ENCODE measurements around the gene FOLR2. TPM values are rescaled to one million over a fixed set of nuclear protein-coding genes. Genes with fewer than 3 reads are reported as not detected.
"Not testable (repeated sequence)": the region's sequence is repeated elsewhere in the genome, so short reads cannot be mapped to it uniquely, and the experiment has no call there.

FOLR2 gene
- total RNA-seq, 2 donors from 2014 or later, result not detected

DNA sequence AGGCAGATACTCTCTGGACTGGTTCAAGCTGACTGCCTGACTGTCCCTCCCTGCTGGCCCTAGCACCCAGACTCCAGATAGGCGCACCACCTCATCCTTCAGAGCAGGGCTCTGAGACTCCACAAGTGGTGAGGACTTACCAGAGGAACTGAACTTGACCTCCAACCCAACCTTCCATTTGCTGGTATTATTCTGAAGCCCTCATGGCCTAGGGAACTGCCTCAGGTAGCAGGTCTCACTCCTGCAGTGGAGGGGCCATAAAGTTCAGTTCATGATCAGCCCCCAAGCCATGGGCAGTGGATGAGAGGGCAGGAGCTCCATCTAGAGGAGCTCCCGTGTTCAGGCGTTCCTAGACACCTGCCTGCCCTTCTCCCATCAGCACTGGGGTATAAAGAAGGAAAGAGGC is 35.0 kb upstream of the FOLR2 start:
- H3K27me3 ChIP-seq (ENCODE audit: control insufficient read depth, insufficient read depth, low read length, poor library complexity, severe bottlenecking); H3K9ac ChIP-seq (ENCODE audit: extremely low read depth, low read length, poor library complexity, severe bottlenecking); H3K4me1 Mint-ChIP-seq; H3K4me1 ChIP-seq (ENCODE audit: control insufficient read depth, insufficient read depth, low read length); H3K4me3 Mint-ChIP-seq; H3K36me3 Mint-ChIP-seq (ENCODE audit: low read depth); H3K36me3 ChIP-seq (ENCODE audit: control insufficient read depth, insufficient read depth, low read length); H3K9me3 Mint-ChIP-seq; H3K27ac Mint-ChIP-seq; H3K9me3 ChIP-seq (ENCODE audit: control insufficient read depth, low read length); H3K27ac ChIP-seq (ENCODE audit: low read depth, low read length); H3K4me3 ChIP-seq (ENCODE audit: low read length): not testable (repeated sequence)
- peak; percentile 63 for DNase-seq
- TF ChIP-seq, protein P1, sequence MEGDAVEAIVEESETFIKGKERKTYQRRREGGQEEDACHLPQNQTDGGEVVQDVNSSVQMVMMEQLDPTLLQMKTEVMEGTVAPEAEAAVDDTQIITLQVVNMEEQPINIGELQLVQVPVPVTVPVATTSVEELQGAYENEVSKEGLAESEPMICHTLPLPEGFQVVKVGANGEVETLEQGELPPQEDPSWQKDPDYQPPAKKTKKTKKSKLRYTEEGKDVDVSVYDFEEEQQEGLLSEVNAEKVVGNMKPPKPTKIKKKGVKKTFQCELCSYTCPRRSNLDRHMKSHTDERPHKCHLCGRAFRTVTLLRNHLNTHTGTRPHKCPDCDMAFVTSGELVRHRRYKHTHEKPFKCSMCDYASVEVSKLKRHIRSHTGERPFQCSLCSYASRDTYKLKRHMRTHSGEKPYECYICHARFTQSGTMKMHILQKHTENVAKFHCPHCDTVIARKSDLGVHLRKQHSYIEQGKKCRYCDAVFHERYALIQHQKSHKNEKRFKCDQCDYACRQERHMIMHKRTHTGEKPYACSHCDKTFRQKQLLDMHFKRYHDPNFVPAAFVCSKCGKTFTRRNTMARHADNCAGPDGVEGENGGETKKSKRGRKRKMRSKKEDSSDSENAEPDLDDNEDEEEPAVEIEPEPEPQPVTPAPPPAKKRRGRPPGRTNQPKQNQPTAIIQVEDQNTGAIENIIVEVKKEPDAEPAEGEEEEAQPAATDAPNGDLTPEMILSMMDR (conservative IDR thresholded peaks at IDR 0.05), result peak; percentile 70
- 67% methylated on average over 3 of the region's 3 CpGs; no CpG with 5 or more reads in 1 of the 2 experiments for WGBS, 2 experiments (ENCODE audit: insufficient coverage in 1 of 2, insufficient read length in 1 of 2)
- H3K27me3 Mint-ChIP-seq (ENCODE audit: insufficient read depth), result peaks cover 14% of the 10 kb centered on the region

- Mint-ChIP-seq H3K4me3 (no peak overlapping the region), H3K36me3 (ENCODE audit: low read depth) (no peaks in the 10 kb centered on the region), H3K27ac (no peak overlapping the region), H3K27me3 (ENCODE audit: insufficient read depth) (peaks cover 1% of the 10 kb centered on the region), H3K4me1 (peaks cover 35% of the 10 kb centered on the region), H3K9me3 (no peaks in the 10 kb centered on the region)
- WGBS, 2 experiments (ENCODE audit: insufficient coverage in 1 of 2, insufficient read length in 1 of 2), result no CpG with 5 or more reads among the region's 1 CpG
- Histone ChIP-seq H3K4me3 (ENCODE audit: low read length) (no peak overlapping the region), H3K9me3 (ENCODE audit: control insufficient read depth, low read length) (no peaks in the 10 kb centered on the region), H3K36me3 (ENCODE audit: control insufficient read depth, insufficient read depth, low read length) (no peaks in the 10 kb centered on the region), H3K4me1 (ENCODE audit: control insufficient read depth, insufficient read depth, low read length) (peaks cover 17% of the 10 kb centered on the region), H3K27ac (ENCODE audit: low read depth, low read length) (no peak overlapping the region), H3K9ac (ENCODE audit: extremely low read depth, low read length, poor library complexity, severe bottlenecking) (no peak overlapping the region), H3K27me3 (ENCODE audit: control insufficient read depth, insufficient read depth, low read length, poor library complexity, severe bottlenecking) (no peaks in the 10 kb centered on the region)
- DNase-seq, result no peak
- TF ChIP-seq, protein P1 (conservative IDR thresholded peaks at IDR 0.05), result no peak
These were observed 28.3 kb upstream of the FOLR2 start for GRCh38 chr11:72188267-72188666.

- Histone ChIP-seq H3K36me3 (ENCODE audit: control insufficient read depth, insufficient read depth, low read length) (no peaks in the 10 kb centered on the region), H3K9ac (ENCODE audit: extremely low read depth, low read length, poor library complexity, severe bottlenecking) (no peak overlapping the region), H3K4me3 (ENCODE audit: low read length) (no peak overlapping the region), H3K9me3 (ENCODE audit: control insufficient read depth, low read length) (no peaks in the 10 kb centered on the region), H3K4me1 (ENCODE audit: control insufficient read depth, insufficient read depth, low read length) (peaks cover 17% of the 10 kb centered on the region), H3K27me3 (ENCODE audit: control insufficient read depth, insufficient read depth, low read length, poor library complexity, severe bottlenecking) (no peaks in the 10 kb centered on the region), H3K27ac (ENCODE audit: low read depth, low read length) (no peak overlapping the region)
- no peaks in the 10 kb centered on the region for H3K36me3 Mint-ChIP-seq (ENCODE audit: low read depth)
- H3K27me3 Mint-ChIP-seq (ENCODE audit: insufficient read depth), result no peaks in the 10 kb centered on the region
- peak overlapping the region; percentile 97 for H3K27ac Mint-ChIP-seq
- H3K9me3 Mint-ChIP-seq, result no peaks in the 10 kb centered on the region
- peak; percentile 89 for DNase-seq
- TF ChIP-seq, protein P1 (conservative IDR thresholded peaks at IDR 0.05), result no peak
- WGBS, 2 experiments (ENCODE audit: insufficient coverage in 1 of 2, insufficient read length in 1 of 2), result 68 to 80% methylated on average over 2 to 3 of the region's 3 CpGs
- H3K4me3 Mint-ChIP-seq, result peak overlapping the region; percentile 40
- H3K4me1 Mint-ChIP-seq, result peaks cover 34% of the 10 kb centered on the region
These were observed 26.9 kb upstream of the FOLR2 start for GRCh38 chr11:72189455-72190250.
